ENCODE measurements around the gene UCN. TPM values are rescaled to one million over a fixed set of nuclear protein-coding genes. Genes with fewer than 3 reads are reported as not detected.

Gene UCN
- total RNA-seq, 1 experiment from 2014 or later = 4.4 TPM

GRCh38 chr2:27285481-27285880, 22.8 kb downstream of the UCN start:
- Histone ChIP-seq H3K4me3 (ENCODE audit: low read depth in 2 of 2, low read length in 2 of 2) (no peak overlapping the region), H3K36me3 (ENCODE audit: control insufficient read depth, insufficient read depth, low read length) (no peaks in the 10 kb centered on the region), H3K4me1 (ENCODE audit: control insufficient read depth, insufficient read depth, low read length) (peaks cover 11% of the 10 kb centered on the region), H3K9me3 (ENCODE audit: control insufficient read depth, insufficient read depth, low read depth, low read length) (no peaks in the 10 kb centered on the region), H3K27me3 (ENCODE audit: control insufficient read depth, insufficient read depth, low read length) (no peaks in the 10 kb centered on the region), H3K27ac (ENCODE audit: low read length) (no peak overlapping the region)
- in situ Hi-C loops (cut with HindIII; ENCODE audit: low pct_unique_long_range_greater_than_20kb, low sequenced_read_pairs) (no loop called here), intact Hi-C loops (cut with micrococcal nuclease; ENCODE audit: unreplicated experiment) (no loop called here)
- no peak for DNase-seq (ENCODE audit: low read depth, low spot score)
- POLR2A ChIA-PET = no interaction called here
- BruUV-seq (replicated peaks) = no TSS peak
- ATAC-seq = no peak
- CTCF ChIA-PET = no interaction called here
- no peak for TF ChIP-seq REST (IDR thresholded peaks at IDR 0.05; ENCODE audit: insufficient read depth in 1 of 2, low read depth in 2 of 2, low read length in 1 of 2)
- TF ChIP-seq, protein P1, sequence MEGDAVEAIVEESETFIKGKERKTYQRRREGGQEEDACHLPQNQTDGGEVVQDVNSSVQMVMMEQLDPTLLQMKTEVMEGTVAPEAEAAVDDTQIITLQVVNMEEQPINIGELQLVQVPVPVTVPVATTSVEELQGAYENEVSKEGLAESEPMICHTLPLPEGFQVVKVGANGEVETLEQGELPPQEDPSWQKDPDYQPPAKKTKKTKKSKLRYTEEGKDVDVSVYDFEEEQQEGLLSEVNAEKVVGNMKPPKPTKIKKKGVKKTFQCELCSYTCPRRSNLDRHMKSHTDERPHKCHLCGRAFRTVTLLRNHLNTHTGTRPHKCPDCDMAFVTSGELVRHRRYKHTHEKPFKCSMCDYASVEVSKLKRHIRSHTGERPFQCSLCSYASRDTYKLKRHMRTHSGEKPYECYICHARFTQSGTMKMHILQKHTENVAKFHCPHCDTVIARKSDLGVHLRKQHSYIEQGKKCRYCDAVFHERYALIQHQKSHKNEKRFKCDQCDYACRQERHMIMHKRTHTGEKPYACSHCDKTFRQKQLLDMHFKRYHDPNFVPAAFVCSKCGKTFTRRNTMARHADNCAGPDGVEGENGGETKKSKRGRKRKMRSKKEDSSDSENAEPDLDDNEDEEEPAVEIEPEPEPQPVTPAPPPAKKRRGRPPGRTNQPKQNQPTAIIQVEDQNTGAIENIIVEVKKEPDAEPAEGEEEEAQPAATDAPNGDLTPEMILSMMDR (IDR thresholded peaks at IDR 0.05) = no peak
- no peak for TF ChIP-seq TCF7L2 (IDR thresholded peaks at IDR 0.05; ENCODE audit: low read depth, low read length)
- no peak for TF ChIP-seq SIN3A (IDR thresholded peaks at IDR 0.05; ENCODE audit: borderline replicate concordance, insufficient read depth, low read depth, low read length)
- TF ChIP-seq POLR2AphosphoS5 (IDR thresholded peaks at IDR 0.05; ENCODE audit: low read depth, low read length) = no peak

DNA sequence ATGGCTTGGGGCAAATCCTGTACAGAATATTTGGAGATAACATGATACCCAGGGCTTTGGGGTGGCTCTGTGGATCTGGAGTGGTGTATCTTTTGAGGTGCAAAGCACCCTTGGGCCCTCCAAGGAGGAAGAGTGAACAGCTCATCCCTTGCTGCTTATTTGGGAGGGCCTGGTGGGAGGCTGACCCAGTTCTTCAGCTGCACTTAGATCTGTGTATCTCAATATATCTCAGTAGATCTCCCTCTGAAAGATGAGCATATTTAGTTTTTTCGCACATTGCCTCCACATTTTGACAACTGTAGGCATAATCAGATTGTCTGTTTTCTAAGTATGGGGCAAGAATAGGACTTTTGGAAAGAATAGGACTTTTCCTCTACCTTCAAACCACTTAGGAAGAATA, 23.2 kb downstream of the UCN start:
- no peak for DNase-seq (ENCODE audit: low read depth, low spot score)
- Histone ChIP-seq H3K9me3 (ENCODE audit: control insufficient read depth, insufficient read depth, low read depth, low read length) (no peaks in the 10 kb centered on the region), H3K4me1 (ENCODE audit: control insufficient read depth, insufficient read depth, low read length) (peaks cover 15% of the 10 kb centered on the region), H3K27me3 (ENCODE audit: control insufficient read depth, insufficient read depth, low read length) (no peaks in the 10 kb centered on the region), H3K36me3 (ENCODE audit: control insufficient read depth, insufficient read depth, low read length) (no peaks in the 10 kb centered on the region), H3K27ac (ENCODE audit: low read length) (no peak overlapping the region), H3K4me3 (ENCODE audit: low read depth in 2 of 2, low read length in 2 of 2) (no peak overlapping the region)
- POLR2A ChIA-PET = no interaction called here
- CTCF ChIA-PET = no interaction called here
- no TSS peak for BruUV-seq (replicated peaks)
- in situ Hi-C loops (cut with HindIII; ENCODE audit: low pct_unique_long_range_greater_than_20kb, low sequenced_read_pairs) = no loop called here
- intact Hi-C loops (cut with micrococcal nuclease; ENCODE audit: unreplicated experiment) = loop anchor here (5.0 kb wide), 1 partner anchor 188 kb away; no protein-coding TSS in a partner anchor
- TF ChIP-seq REST (IDR thresholded peaks at IDR 0.05; ENCODE audit: insufficient read depth in 1 of 2, low read depth in 2 of 2, low read length in 1 of 2) = no peak
- TF ChIP-seq TCF7L2 (IDR thresholded peaks at IDR 0.05; ENCODE audit: low read depth, low read length) = no peak
- no peak for TF ChIP-seq POLR2AphosphoS5 (IDR thresholded peaks at IDR 0.05; ENCODE audit: low read depth, low read length)
- TF ChIP-seq, protein P1 (IDR thresholded peaks at IDR 0.05) = no peak
- TF ChIP-seq SIN3A (IDR thresholded peaks at IDR 0.05; ENCODE audit: borderline replicate concordance, insufficient read depth, low read depth, low read length) = no peak
- ATAC-seq = no peak

Measured in Panc1 (cell line).